ENCODE measurements around the gene MICOS13.

The MICOS13 gene

DNA sequence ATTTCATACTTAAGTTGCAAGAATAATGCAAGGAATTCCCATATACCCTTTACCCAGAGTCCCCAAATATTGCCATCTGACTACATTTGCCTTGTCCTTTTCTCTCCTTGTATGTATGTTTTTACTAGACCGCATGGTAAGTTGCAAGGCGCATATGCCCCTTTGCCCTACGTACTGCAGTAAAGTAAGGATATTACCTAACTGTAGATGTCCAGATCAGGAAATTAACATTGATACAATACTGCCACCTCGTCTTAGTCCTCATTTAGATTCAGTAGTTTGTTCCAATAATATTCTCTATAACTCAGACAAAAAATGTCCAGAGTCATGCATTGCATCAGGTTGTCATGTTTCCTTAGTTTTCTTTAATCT is 48.1 kb downstream of the MICOS13 start:
- DNase-seq = no peak

GRCh38 chr19:5631567-5632240 is 48.6 kb downstream of the MICOS13 start:
- DNase-seq = no peak

DNA sequence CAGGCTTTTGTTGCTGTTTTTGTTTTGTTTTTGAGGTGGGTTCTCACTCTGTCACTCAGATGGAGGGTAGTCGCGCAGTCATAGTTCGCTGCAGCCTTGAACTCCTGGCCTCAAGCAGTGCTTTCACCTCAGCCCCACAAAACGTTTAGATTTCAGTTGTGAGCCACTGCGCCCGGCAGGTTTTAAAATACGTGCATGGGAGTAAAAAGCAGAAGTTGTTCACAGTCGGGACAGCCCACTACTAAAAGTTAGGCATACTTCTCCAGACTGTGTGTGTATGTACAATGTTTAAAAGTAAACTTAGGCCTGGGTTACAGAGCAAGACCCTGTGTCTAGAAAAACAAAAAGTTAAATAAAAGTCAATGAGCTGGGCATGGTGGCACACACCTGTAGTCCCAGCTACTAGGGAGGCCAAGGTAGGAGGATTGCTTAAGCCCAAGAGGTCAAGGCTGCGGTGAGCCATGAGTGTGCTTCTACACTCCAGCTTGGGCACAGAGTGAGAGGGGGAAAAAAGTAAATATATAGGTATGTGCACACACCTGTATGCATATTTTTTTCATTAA is 51.3 kb downstream of the MICOS13 start:
- no peak for DNase-seq

GRCh38 chr19:5628461-5628860 is 51.9 kb downstream of the MICOS13 start:
- DNase-seq = no peak
